Measurements from ENCODE around the gene GRAP2.

GRAP2 gene

DNA sequence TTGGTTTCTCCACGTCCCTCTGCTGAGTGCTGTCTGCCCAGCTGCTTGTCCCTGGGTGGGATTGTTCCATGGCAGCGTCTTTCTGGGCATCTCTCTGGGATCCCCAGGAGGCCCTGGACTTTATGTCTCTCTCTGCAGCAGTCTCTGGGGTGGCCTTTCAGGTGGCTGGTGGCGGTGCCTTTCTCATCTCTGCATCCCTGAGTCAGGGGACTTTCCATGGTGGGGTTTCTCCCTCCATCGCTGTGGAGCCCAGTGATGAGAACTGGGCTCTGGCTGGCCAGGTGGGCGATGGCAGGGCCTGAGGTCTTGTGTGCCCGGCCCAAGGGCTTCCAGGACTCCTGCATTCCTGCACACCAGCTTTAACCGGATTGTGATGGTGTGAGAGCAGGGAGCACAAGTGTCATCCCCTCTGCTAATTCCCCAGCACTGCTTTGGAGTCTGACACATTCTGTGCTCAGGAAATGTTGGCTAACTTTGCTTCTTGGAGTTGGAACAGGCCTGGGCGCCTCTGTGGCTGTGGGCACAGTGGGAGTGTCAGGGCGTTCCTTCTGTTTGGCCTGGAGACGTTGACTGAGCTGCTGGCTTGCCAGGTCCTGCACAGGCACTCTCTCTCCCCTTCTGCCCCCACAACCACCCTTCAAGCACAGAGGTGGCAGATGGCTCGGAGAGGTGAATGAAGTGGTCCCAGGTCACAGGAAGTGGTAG lies 121.8 kb downstream of the GRAP2 start:
- Histone ChIP-seq H3K27ac (replicated peaks) (no peak overlapping the region), H3K4me3 (replicated peaks; ENCODE audit: insufficient read depth, low read length) (no peak overlapping the region), H3K27me3 (ENCODE audit: insufficient read depth, poor library complexity, severe bottlenecking) (no peaks in the 10 kb centered on the region)
- TF ChIP-seq, protein P1, sequence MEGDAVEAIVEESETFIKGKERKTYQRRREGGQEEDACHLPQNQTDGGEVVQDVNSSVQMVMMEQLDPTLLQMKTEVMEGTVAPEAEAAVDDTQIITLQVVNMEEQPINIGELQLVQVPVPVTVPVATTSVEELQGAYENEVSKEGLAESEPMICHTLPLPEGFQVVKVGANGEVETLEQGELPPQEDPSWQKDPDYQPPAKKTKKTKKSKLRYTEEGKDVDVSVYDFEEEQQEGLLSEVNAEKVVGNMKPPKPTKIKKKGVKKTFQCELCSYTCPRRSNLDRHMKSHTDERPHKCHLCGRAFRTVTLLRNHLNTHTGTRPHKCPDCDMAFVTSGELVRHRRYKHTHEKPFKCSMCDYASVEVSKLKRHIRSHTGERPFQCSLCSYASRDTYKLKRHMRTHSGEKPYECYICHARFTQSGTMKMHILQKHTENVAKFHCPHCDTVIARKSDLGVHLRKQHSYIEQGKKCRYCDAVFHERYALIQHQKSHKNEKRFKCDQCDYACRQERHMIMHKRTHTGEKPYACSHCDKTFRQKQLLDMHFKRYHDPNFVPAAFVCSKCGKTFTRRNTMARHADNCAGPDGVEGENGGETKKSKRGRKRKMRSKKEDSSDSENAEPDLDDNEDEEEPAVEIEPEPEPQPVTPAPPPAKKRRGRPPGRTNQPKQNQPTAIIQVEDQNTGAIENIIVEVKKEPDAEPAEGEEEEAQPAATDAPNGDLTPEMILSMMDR (IDR thresholded peaks at IDR 0.05; ENCODE audit: insufficient read depth, low read length): no peak
- TF ChIP-seq SPI1 (IDR thresholded peaks at IDR 0.05; ENCODE audit: borderline replicate concordance, low read depth): no peak
- no peak for TF ChIP-seq POLR2AphosphoS5 (IDR thresholded peaks at IDR 0.05; ENCODE audit: low read depth)
- TF ChIP-seq GABPA (IDR thresholded peaks at IDR 0.05; ENCODE audit: low read depth): no peak
- TF ChIP-seq, protein P2, sequence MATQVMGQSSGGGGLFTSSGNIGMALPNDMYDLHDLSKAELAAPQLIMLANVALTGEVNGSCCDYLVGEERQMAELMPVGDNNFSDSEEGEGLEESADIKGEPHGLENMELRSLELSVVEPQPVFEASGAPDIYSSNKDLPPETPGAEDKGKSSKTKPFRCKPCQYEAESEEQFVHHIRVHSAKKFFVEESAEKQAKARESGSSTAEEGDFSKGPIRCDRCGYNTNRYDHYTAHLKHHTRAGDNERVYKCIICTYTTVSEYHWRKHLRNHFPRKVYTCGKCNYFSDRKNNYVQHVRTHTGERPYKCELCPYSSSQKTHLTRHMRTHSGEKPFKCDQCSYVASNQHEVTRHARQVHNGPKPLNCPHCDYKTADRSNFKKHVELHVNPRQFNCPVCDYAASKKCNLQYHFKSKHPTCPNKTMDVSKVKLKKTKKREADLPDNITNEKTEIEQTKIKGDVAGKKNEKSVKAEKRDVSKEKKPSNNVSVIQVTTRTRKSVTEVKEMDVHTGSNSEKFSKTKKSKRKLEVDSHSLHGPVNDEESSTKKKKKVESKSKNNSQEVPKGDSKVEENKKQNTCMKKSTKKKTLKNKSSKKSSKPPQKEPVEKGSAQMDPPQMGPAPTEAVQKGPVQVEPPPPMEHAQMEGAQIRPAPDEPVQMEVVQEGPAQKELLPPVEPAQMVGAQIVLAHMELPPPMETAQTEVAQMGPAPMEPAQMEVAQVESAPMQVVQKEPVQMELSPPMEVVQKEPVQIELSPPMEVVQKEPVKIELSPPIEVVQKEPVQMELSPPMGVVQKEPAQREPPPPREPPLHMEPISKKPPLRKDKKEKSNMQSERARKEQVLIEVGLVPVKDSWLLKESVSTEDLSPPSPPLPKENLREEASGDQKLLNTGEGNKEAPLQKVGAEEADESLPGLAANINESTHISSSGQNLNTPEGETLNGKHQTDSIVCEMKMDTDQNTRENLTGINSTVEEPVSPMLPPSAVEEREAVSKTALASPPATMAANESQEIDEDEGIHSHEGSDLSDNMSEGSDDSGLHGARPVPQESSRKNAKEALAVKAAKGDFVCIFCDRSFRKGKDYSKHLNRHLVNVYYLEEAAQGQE (IDR thresholded peaks at IDR 0.05; ENCODE audit: insufficient replicate concordance, low read depth): no peak
- no peak for DNase-seq (ENCODE audit: low read depth in 1 of 2, low spot score in 1 of 2)
